ENCODE data around the gene ZNF280D. TPM values are rescaled to one million over a fixed set of nuclear protein-coding genes. Genes with fewer than 3 reads are reported as not detected.

Gene ZNF280D
- total RNA-seq, 4 donors from 2014 or later, result 22.4 to 79.2 (median 43.3) TPM

- no peak overlapping the region for H3K27ac ChIP-seq
- no peak overlapping the region for H3K4me3 ChIP-seq
- in situ Hi-C loops (cut with MboI; ENCODE audit: low pct_ligation_motif_present in 1 of 4, low pct_unique_long_range_greater_than_20kb in 1 of 4, low sequenced_read_pairs in 3 of 4), result no loop called here
- H3K9me3 ChIP-seq, result no peaks in the 10 kb centered on the region
- no peak for DNase-seq
- H3K36me3 ChIP-seq, result peaks cover 0 to 15% (median 0%) of the 10 kb centered on the region in 4 donors
- no peaks in the 10 kb centered on the region for H3K27me3 ChIP-seq
- no peak for TF ChIP-seq POLR2AphosphoS5 (IDR thresholded peaks at IDR 0.05)
- intact Hi-C loops (cut with DNase I; ENCODE audit: low total_unique reads), result no loop called here
- no peaks in the 10 kb centered on the region for H3K4me1 ChIP-seq
- WGBS, 2 donors (ENCODE audit: low coverage in 1 of 2), result 97 to 100% methylated on average over 2 of the region's 2 CpGs
These were observed 85.0 kb downstream of the ZNF280D start for GRCh38 chr15:56648311-56648710.

GRCh38 chr15:56640549-56640948, 92.8 kb downstream of the ZNF280D start:
- in situ Hi-C loops (cut with MboI; ENCODE audit: low pct_ligation_motif_present in 1 of 4, low pct_unique_long_range_greater_than_20kb in 1 of 4, low sequenced_read_pairs in 3 of 4), result no loop called here
- intact Hi-C loops (cut with DNase I; ENCODE audit: low total_unique reads), result no loop called here
- 85 to 88% methylated on average over 2 of the region's 2 CpGs for WGBS, 2 donors (ENCODE audit: low coverage in 1 of 2)

GRCh38 chr15:56640127-56640526, 93.2 kb downstream of the ZNF280D start:
- H3K4me3 ChIP-seq, result no peak overlapping the region
- intact Hi-C loops (cut with DNase I; ENCODE audit: low total_unique reads), result no loop called here
- no peak overlapping the region for H3K27ac ChIP-seq
- no peaks in the 10 kb centered on the region for H3K4me1 ChIP-seq
- no peak for TF ChIP-seq EP300 (IDR thresholded peaks at IDR 0.05; ENCODE audit: low read depth)
- no peak for TF ChIP-seq POLR2A (IDR thresholded peaks at IDR 0.05)
- TF ChIP-seq POLR2AphosphoS5 (IDR thresholded peaks at IDR 0.05), result no peak
- no peak for TF ChIP-seq CTCF (IDR thresholded peaks at IDR 0.05)
- peaks cover 0 to 4% (median 0%) of the 10 kb centered on the region in 4 donors for H3K36me3 ChIP-seq
- H3K27me3 ChIP-seq, result no peaks in the 10 kb centered on the region
- H3K9me3 ChIP-seq, result no peaks in the 10 kb centered on the region
- DNase-seq, result no peak
- in situ Hi-C loops (cut with MboI; ENCODE audit: low pct_ligation_motif_present in 1 of 4, low pct_unique_long_range_greater_than_20kb in 1 of 4, low sequenced_read_pairs in 3 of 4), result no loop called here

More at GRCh38 chr15:56640549-56640948, 92.8 kb downstream of the ZNF280D start:
- no peaks in the 10 kb centered on the region for H3K9me3 ChIP-seq
- H3K4me1 ChIP-seq, result no peaks in the 10 kb centered on the region
- H3K27me3 ChIP-seq, result no peaks in the 10 kb centered on the region
- TF ChIP-seq EP300 (IDR thresholded peaks at IDR 0.05; ENCODE audit: low read depth), result no peak
- TF ChIP-seq POLR2AphosphoS5 (IDR thresholded peaks at IDR 0.05), result no peak
- no peak for TF ChIP-seq POLR2A (IDR thresholded peaks at IDR 0.05)
- no peak for TF ChIP-seq CTCF (IDR thresholded peaks at IDR 0.05)
- no peak for DNase-seq
- H3K36me3 ChIP-seq, result peaks cover 0 to 4% (median 0%) of the 10 kb centered on the region in 4 donors
- H3K4me3 ChIP-seq, result no peak overlapping the region
- H3K27ac ChIP-seq, result no peak overlapping the region

GRCh38 chr15:56639631-56640030, 93.7 kb downstream of the ZNF280D start:
- no peak for TF ChIP-seq CTCF (IDR thresholded peaks at IDR 0.05)
- no peak for TF ChIP-seq POLR2A (IDR thresholded peaks at IDR 0.05)
- no peak for TF ChIP-seq POLR2AphosphoS5 (IDR thresholded peaks at IDR 0.05)
- DNase-seq, result no peak
- Histone ChIP-seq H3K27ac (no peak overlapping the region), H3K4me1 (no peaks in the 10 kb centered on the region), H3K36me3 (peaks cover 0 to 4% (median 0%) of the 10 kb centered on the region in 4 donors), H3K27me3 (no peaks in the 10 kb centered on the region), H3K9me3 (no peaks in the 10 kb centered on the region), H3K4me3 (no peak overlapping the region)
- intact Hi-C loops (cut with DNase I; ENCODE audit: low total_unique reads) (no loop called here), in situ Hi-C loops (cut with MboI; ENCODE audit: low pct_ligation_motif_present in 1 of 4, low pct_unique_long_range_greater_than_20kb in 1 of 4, low sequenced_read_pairs in 3 of 4) (no loop called here)
- 84 to 86% methylated on average over 4 of the region's 4 CpGs for WGBS, 2 donors (ENCODE audit: low coverage in 1 of 2)

- no peak for DNase-seq
- Histone ChIP-seq H3K27me3 (no peaks in the 10 kb centered on the region), H3K36me3 (peaks cover 0 to 9% (median 0%) of the 10 kb centered on the region in 4 donors), H3K9me3 (no peaks in the 10 kb centered on the region), H3K4me1 (peaks cover 0 to 7% (median 0%) of the 10 kb centered on the region in 4 donors), H3K4me3 (no peak overlapping the region), H3K27ac (no peak overlapping the region)
- intact Hi-C loops (cut with DNase I; ENCODE audit: low total_unique reads), result no loop called here
- no peak for TF ChIP-seq POLR2AphosphoS5 (IDR thresholded peaks at IDR 0.05)
- TF ChIP-seq POLR2A (IDR thresholded peaks at IDR 0.05), result no peak
- no peak for TF ChIP-seq CTCF (IDR thresholded peaks at IDR 0.05)
- TF ChIP-seq EP300 (IDR thresholded peaks at IDR 0.05; ENCODE audit: low read depth), result no peak
- in situ Hi-C loops (cut with MboI; ENCODE audit: low pct_ligation_motif_present in 1 of 4, low pct_unique_long_range_greater_than_20kb in 1 of 4, low sequenced_read_pairs in 3 of 4), result no loop called here
- WGBS, 2 donors (ENCODE audit: low coverage in 1 of 2), result 54 to 56% methylated on average over 2 to 3 of the region's 3 CpGs
These were observed 101.5 kb downstream of the ZNF280D start for GRCh38 chr15:56631765-56632164.

Data from transverse colon (tissue), 4 donors.